Measurements from ENCODE around the gene GASK1A. TPM values are rescaled to one million over a fixed set of nuclear protein-coding genes. Genes with fewer than 3 reads are reported as not detected.
A peak's percentile ranks its signal among the peaks of the same experiment; 100 is the strongest.

GASK1A gene
- total RNA-seq, 1 experiment from 2014 or later: 5.4 TPM

GRCh38 chr3:43013256-43013655 lies 34.1 kb downstream of the GASK1A start:
- Histone ChIP-seq H3K79me2 (ENCODE audit: insufficient read depth, low read length) (no peaks in the 10 kb centered on the region), H3K23ac (ENCODE audit: insufficient read length, low read depth, low read length) (no peak overlapping the region), H4K8ac (replicated peaks; ENCODE audit: insufficient read length, low read depth, low read length) (no peak overlapping the region), H2BK120ac (ENCODE audit: low read depth, low read length, poor library complexity, severe bottlenecking) (no peak overlapping the region), H3K27me3 (ENCODE audit: insufficient read depth, low read length) (no peaks in the 10 kb centered on the region), H2AFZ (ENCODE audit: low read length) (no peak overlapping the region), H4K5ac (ENCODE audit: insufficient read length, low read depth, low read length) (no peak overlapping the region), H3K9me3 (ENCODE audit: control insufficient read depth, low read depth, low read length) (no peaks in the 10 kb centered on the region), H3K27ac (ENCODE audit: insufficient read length, low read depth, low read length) (no peak overlapping the region), H3K79me1 (ENCODE audit: insufficient read depth, low read depth, low read length, poor library complexity, severe bottlenecking) (no peaks in the 10 kb centered on the region), H3T11ph (ENCODE audit: low read length) (no peak overlapping the region), H3K4me1 (ENCODE audit: insufficient read depth, low read length) (no peaks in the 10 kb centered on the region), H3K23me2 (ENCODE audit: insufficient read length, low read depth, low read length, poor library complexity, severe bottlenecking) (no peaks in the 10 kb centered on the region), H2BK15ac (ENCODE audit: low read depth, low read length) (no peak overlapping the region; the same call in 1 of the 2 replicates), H3K18ac (ENCODE audit: insufficient read length, low read depth, low read length) (no peak overlapping the region), H2BK12ac (ENCODE audit: insufficient read length, low read depth, low read length) (no peak overlapping the region), H3K56ac (ENCODE audit: insufficient read length, low read depth, low read length) (no peak overlapping the region), H2BK20ac (ENCODE audit: low read depth, low read length, poor library complexity, severe bottlenecking) (no peak overlapping the region), H3K4ac (ENCODE audit: low read depth, low read length) (no peak overlapping the region), H3K14ac (ENCODE audit: insufficient read depth, low read length) (peak overlapping the region; percentile 22; the same call in 1 of the 2 replicates), H2AK5ac (ENCODE audit: insufficient read length, low read length) (no peak overlapping the region), H3K4me2 (ENCODE audit: insufficient read depth, insufficient read length, low read length) (no peak overlapping the region), H3K9ac (ENCODE audit: extremely low read depth, insufficient read length, low read length) (no peak overlapping the region), H4K20me1 (ENCODE audit: control insufficient read depth, insufficient read depth, insufficient read length) (no peaks in the 10 kb centered on the region), H4K91ac (ENCODE audit: insufficient read length, low read depth, low read length) (no peak overlapping the region), H2BK5ac (ENCODE audit: insufficient read length, low read length) (no peak overlapping the region)
- H3K27me3 Mint-ChIP-seq (ENCODE audit: low read depth): peaks cover 2% of the 10 kb centered on the region
- no CpG with 5 or more reads among the region's 2 CpGs for WGBS (ENCODE audit: extremely low coverage, insufficient read length, low lambda C conversion rate)
- H3K4me3 Mint-ChIP-seq: no peak overlapping the region
- no peaks in the 10 kb centered on the region for H3K4me1 Mint-ChIP-seq
- no peak for TF ChIP-seq CTCF (conservative IDR thresholded peaks at IDR 0.05)
- no peak for DNase-seq
- no peaks in the 10 kb centered on the region; a peak in 2 of 7 replicates for H3K36me3 Mint-ChIP-seq (ENCODE audit: insufficient read depth in 1 of 3, low read depth in 3 of 3)
- H3K9me3 Mint-ChIP-seq: no peaks in the 10 kb centered on the region; a peak in 1 of 5 replicates
- no peak overlapping the region for H3K27ac Mint-ChIP-seq

Measured in H9 (cell line).